ENCODE results near the gene CNTF. TPM values are rescaled to one million over a fixed set of nuclear protein-coding genes. Genes with fewer than 3 reads are reported as not detected.

CNTF gene
- total and polyA plus RNA-seq, 2 experiments from 2014 or later = 0.24 to 1.8 TPM

DNA sequence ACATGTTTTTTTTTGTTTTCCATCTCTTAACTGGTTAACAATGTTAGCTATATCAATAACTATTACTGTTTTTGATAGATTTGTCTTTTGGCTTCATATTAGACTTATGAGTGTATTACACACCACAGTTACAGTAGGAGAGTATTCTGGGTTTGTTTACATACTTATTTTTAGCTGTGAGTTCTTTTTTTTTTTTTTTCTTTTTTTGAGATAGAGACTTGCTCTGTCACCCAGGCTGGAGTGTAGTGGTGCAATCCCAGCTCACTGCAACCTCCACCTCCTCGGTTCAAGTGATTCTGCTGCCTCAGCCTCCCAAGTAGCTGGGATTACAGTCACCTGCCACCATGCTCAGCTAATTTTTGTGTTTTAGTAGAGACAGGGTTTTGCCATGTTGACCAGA, 28.0 kb downstream of the CNTF start:
- Histone ChIP-seq H2AFZ (no peak overlapping the region), H3K36me3 (ENCODE audit: insufficient read depth) (no peaks in the 10 kb centered on the region), H3K4me3 (no peak overlapping the region), H3K9me2 (ENCODE audit: insufficient read depth) (peaks cover 2% of the 10 kb centered on the region; the same call in 1 of the 2 replicates), H3K79me2 (replicated peaks; ENCODE audit: insufficient read depth) (no peaks in the 10 kb centered on the region), H4K20me1 (replicated peaks; ENCODE audit: insufficient read depth) (no peaks in the 10 kb centered on the region), H3F3A (replicated peaks; ENCODE audit: low read depth) (no peaks in the 10 kb centered on the region), H3K27me3 (ENCODE audit: insufficient read depth) (peaks cover 3% of the 10 kb centered on the region; the same call in 1 of the 2 replicates), H3K4me1 (ENCODE audit: insufficient read depth) (peaks cover 11% of the 10 kb centered on the region; the same call in 1 of the 2 replicates), H3K4me2 (no peak overlapping the region), H3K27ac (ENCODE audit: low read depth) (no peak overlapping the region)
- peaks cover 8% of the 10 kb centered on the region; the same call in 2 of the 3 replicates for H3K4me1 Mint-ChIP-seq
- H3K4me3 Mint-ChIP-seq = no peak overlapping the region
- ATAC-seq (no peak), DNase-seq (ENCODE audit: low spot score) (no peak)
- no peak overlapping the region for H3K27ac Mint-ChIP-seq
- peaks cover 9% of the 10 kb centered on the region for H3K36me3 Mint-ChIP-seq (ENCODE audit: low read depth)
- peaks cover 26% of the 10 kb centered on the region for H3K9me3 Mint-ChIP-seq
- no peak for TF ChIP-seq POLR2AphosphoS5 (IDR thresholded peaks at IDR 0.05; ENCODE audit: low read depth)
- no peak for TF ChIP-seq EZH2 (IDR thresholded peaks at IDR 0.05; ENCODE audit: low read depth, unreplicated experiment)
- TF ChIP-seq, protein P1, sequence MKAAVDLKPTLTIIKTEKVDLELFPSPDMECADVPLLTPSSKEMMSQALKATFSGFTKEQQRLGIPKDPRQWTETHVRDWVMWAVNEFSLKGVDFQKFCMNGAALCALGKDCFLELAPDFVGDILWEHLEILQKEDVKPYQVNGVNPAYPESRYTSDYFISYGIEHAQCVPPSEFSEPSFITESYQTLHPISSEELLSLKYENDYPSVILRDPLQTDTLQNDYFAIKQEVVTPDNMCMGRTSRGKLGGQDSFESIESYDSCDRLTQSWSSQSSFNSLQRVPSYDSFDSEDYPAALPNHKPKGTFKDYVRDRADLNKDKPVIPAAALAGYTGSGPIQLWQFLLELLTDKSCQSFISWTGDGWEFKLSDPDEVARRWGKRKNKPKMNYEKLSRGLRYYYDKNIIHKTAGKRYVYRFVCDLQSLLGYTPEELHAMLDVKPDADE (IDR thresholded peaks at IDR 0.05) = no peak
- TF ChIP-seq, protein P2, sequence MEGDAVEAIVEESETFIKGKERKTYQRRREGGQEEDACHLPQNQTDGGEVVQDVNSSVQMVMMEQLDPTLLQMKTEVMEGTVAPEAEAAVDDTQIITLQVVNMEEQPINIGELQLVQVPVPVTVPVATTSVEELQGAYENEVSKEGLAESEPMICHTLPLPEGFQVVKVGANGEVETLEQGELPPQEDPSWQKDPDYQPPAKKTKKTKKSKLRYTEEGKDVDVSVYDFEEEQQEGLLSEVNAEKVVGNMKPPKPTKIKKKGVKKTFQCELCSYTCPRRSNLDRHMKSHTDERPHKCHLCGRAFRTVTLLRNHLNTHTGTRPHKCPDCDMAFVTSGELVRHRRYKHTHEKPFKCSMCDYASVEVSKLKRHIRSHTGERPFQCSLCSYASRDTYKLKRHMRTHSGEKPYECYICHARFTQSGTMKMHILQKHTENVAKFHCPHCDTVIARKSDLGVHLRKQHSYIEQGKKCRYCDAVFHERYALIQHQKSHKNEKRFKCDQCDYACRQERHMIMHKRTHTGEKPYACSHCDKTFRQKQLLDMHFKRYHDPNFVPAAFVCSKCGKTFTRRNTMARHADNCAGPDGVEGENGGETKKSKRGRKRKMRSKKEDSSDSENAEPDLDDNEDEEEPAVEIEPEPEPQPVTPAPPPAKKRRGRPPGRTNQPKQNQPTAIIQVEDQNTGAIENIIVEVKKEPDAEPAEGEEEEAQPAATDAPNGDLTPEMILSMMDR (conservative IDR thresholded peaks at IDR 0.05; ENCODE audit: low read depth in 2 of 2) = no peak
- no peak for TF ChIP-seq JUNB (IDR thresholded peaks at IDR 0.05; ENCODE audit: unreplicated experiment)
- TF ChIP-seq, protein P3, sequence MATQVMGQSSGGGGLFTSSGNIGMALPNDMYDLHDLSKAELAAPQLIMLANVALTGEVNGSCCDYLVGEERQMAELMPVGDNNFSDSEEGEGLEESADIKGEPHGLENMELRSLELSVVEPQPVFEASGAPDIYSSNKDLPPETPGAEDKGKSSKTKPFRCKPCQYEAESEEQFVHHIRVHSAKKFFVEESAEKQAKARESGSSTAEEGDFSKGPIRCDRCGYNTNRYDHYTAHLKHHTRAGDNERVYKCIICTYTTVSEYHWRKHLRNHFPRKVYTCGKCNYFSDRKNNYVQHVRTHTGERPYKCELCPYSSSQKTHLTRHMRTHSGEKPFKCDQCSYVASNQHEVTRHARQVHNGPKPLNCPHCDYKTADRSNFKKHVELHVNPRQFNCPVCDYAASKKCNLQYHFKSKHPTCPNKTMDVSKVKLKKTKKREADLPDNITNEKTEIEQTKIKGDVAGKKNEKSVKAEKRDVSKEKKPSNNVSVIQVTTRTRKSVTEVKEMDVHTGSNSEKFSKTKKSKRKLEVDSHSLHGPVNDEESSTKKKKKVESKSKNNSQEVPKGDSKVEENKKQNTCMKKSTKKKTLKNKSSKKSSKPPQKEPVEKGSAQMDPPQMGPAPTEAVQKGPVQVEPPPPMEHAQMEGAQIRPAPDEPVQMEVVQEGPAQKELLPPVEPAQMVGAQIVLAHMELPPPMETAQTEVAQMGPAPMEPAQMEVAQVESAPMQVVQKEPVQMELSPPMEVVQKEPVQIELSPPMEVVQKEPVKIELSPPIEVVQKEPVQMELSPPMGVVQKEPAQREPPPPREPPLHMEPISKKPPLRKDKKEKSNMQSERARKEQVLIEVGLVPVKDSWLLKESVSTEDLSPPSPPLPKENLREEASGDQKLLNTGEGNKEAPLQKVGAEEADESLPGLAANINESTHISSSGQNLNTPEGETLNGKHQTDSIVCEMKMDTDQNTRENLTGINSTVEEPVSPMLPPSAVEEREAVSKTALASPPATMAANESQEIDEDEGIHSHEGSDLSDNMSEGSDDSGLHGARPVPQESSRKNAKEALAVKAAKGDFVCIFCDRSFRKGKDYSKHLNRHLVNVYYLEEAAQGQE (IDR thresholded peaks at IDR 0.05; ENCODE audit: unreplicated experiment) = no peak
- TF ChIP-seq ZNF114 (CRISPR knock-in tag; IDR thresholded peaks at IDR 0.05) = no peak
- no peak for TF ChIP-seq NANOG (IDR thresholded peaks at IDR 0.05; ENCODE audit: borderline replicate concordance)
- TF ChIP-seq, protein P4, sequence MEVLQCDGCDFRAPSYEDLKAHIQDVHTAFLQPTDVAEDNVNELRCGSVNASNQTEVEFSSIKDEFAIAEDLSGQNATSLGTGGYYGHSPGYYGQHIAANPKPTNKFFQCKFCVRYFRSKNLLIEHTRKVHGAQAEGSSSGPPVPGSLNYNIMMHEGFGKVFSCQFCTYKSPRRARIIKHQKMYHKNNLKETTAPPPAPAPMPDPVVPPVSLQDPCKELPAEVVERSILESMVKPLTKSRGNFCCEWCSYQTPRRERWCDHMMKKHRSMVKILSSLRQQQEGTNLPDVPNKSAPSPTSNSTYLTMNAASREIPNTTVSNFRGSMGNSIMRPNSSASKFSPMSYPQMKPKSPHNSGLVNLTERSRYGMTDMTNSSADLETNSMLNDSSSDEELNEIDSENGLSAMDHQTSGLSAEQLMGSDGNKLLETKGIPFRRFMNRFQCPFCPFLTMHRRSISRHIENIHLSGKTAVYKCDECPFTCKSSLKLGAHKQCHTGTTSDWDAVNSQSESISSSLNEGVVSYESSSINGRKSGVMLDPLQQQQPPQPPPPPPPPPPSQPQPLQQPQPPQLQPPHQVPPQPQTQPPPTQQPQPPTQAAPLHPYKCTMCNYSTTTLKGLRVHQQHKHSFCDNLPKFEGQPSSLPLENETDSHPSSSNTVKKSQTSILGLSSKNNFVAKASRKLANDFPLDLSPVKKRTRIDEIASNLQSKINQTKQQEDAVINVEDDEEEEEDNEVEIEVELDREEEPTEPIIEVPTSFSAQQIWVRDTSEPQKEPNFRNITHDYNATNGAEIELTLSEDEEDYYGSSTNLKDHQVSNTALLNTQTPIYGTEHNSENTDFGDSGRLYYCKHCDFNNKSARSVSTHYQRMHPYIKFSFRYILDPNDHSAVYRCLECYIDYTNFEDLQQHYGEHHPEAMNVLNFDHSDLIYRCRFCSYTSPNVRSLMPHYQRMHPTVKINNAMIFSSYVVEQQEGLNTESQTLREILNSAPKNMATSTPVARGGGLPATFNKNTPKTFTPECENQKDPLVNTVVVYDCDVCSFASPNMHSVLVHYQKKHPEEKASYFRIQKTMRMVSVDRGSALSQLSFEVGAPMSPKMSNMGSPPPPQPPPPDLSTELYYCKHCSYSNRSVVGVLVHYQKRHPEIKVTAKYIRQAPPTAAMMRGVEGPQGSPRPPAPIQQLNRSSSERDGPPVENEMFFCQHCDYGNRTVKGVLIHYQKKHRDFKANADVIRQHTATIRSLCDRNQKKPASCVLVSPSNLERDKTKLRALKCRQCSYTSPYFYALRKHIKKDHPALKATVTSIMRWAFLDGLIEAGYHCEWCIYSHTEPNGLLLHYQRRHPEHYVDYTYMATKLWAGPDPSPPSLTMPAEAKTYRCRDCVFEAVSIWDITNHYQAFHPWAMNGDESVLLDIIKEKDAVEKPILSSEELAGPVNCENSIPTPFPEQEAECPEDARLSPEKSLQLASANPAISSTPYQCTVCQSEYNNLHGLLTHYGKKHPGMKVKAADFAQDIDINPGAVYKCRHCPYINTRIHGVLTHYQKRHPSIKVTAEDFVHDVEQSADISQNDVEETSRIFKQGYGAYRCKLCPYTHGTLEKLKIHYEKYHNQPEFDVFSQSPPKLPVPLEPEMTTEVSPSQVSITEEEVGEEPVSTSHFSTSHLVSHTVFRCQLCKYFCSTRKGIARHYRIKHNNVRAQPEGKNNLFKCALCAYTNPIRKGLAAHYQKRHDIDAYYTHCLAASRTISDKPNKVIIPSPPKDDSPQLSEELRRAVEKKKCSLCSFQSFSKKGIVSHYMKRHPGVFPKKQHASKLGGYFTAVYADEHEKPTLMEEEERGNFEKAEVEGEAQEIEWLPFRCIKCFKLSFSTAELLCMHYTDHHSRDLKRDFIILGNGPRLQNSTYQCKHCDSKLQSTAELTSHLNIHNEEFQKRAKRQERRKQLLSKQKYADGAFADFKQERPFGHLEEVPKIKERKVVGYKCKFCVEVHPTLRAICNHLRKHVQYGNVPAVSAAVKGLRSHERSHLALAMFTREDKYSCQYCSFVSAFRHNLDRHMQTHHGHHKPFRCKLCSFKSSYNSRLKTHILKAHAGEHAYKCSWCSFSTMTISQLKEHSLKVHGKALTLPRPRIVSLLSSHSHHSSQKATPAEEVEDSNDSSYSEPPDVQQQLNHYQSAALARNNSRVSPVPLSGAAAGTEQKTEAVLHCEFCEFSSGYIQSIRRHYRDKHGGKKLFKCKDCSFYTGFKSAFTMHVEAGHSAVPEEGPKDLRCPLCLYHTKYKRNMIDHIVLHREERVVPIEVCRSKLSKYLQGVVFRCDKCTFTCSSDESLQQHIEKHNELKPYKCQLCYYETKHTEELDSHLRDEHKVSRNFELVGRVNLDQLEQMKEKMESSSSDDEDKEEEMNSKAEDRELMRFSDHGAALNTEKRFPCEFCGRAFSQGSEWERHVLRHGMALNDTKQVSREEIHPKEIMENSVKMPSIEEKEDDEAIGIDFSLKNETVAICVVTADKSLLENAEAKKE (CRISPR knock-in tag; IDR thresholded peaks at IDR 0.05) = no peak
- TF ChIP-seq CREB1 (CRISPR knock-in tag; IDR thresholded peaks at IDR 0.05; ENCODE audit: low read depth) = no peak
- TF ChIP-seq ZNF331 (CRISPR knock-in tag; IDR thresholded peaks at IDR 0.05; ENCODE audit: low read depth) = no peak
- TF ChIP-seq STAT1 (IDR thresholded peaks at IDR 0.05; ENCODE audit: unreplicated experiment) = no peak
- no peak for TF ChIP-seq EZH2phosphoT487 (IDR thresholded peaks at IDR 0.05; ENCODE audit: unreplicated experiment)
- H3K27me3 Mint-ChIP-seq (ENCODE audit: insufficient read depth, low read depth, poor library complexity) = peaks cover 2% of the 10 kb centered on the region

Data from GM23338 (cell line).